ENCODE data around the gene CADPS2. TPM values are rescaled to one million over a fixed set of nuclear protein-coding genes. Genes with fewer than 3 reads are reported as not detected.

Gene CADPS2
- total RNA-seq, 2 experiments from 2014 or later: not detected

- H3K4me1 ChIP-seq (ENCODE audit: insufficient read depth, low read length): no peaks in the 10 kb centered on the region
- no peaks in the 10 kb centered on the region for H3K36me3 Mint-ChIP-seq (ENCODE audit: low read depth)
- H3K27ac ChIP-seq (ENCODE audit: low read depth in 1 of 2, low read length in 2 of 2): no peak overlapping the region
- no peaks in the 10 kb centered on the region for H3K36me3 ChIP-seq (ENCODE audit: insufficient read depth, low read length)
- H3K27ac Mint-ChIP-seq: no peak overlapping the region
- H3K4me1 Mint-ChIP-seq (ENCODE audit: low read depth): no peaks in the 10 kb centered on the region
- no peak for TF ChIP-seq CTCF (IDR thresholded peaks at IDR 0.05)
- H3K27me3 ChIP-seq (ENCODE audit: control insufficient read depth in 1 of 2, insufficient read depth in 2 of 2, low read length in 2 of 2): no peaks in the 10 kb centered on the region
- peaks cover 0 to 8% of the 10 kb centered on the region in 2 experiments for H3K9me3 ChIP-seq (ENCODE audit: control insufficient read depth in 1 of 2, insufficient read depth in 1 of 2, low read length in 2 of 2)
- intact Hi-C loops (cut with DNase I, micrococcal nuclease): no loop called here
- ChIA-PET POLR2A (no interaction called here), CTCF (no interaction called here)
- H3K9me3 Mint-ChIP-seq: peaks cover 10% of the 10 kb centered on the region
- H3K4me3 Mint-ChIP-seq: no peak overlapping the region
- H3K4me3 ChIP-seq (ENCODE audit: low read length): no peak overlapping the region
- ATAC-seq (ENCODE audit: poor library complexity) (no peak), DNase-seq (no peak)
- H3K27me3 Mint-ChIP-seq: no peaks in the 10 kb centered on the region
These were observed 21.4 kb downstream of the CADPS2 start for GRCh38 chr7:122864838-122865237.

- no peaks in the 10 kb centered on the region for H3K27me3 ChIP-seq (ENCODE audit: control insufficient read depth in 1 of 2, insufficient read depth in 2 of 2, low read length in 2 of 2)
- ChIA-PET POLR2A (no interaction called here), CTCF (no interaction called here)
- Mint-ChIP-seq H3K27me3 (no peaks in the 10 kb centered on the region), H3K4me3 (no peak overlapping the region), H3K9me3 (peaks cover 10% of the 10 kb centered on the region), H3K36me3 (ENCODE audit: low read depth) (no peaks in the 10 kb centered on the region), H3K4me1 (ENCODE audit: low read depth) (no peaks in the 10 kb centered on the region), H3K27ac (no peak overlapping the region)
- ATAC-seq (ENCODE audit: poor library complexity) (no peak), DNase-seq (no peak)
- intact Hi-C loops (cut with DNase I, micrococcal nuclease): no loop called here
- H3K4me1 ChIP-seq (ENCODE audit: insufficient read depth, low read length): no peaks in the 10 kb centered on the region
- TF ChIP-seq CTCF (IDR thresholded peaks at IDR 0.05): no peak
- no peaks in the 10 kb centered on the region for H3K9me3 ChIP-seq (ENCODE audit: control insufficient read depth in 1 of 2, insufficient read depth in 1 of 2, low read length in 2 of 2)
- H3K27ac ChIP-seq (ENCODE audit: low read depth in 1 of 2, low read length in 2 of 2): no peak overlapping the region
- H3K36me3 ChIP-seq (ENCODE audit: insufficient read depth, low read length): no peaks in the 10 kb centered on the region
- no peak overlapping the region for H3K4me3 ChIP-seq (ENCODE audit: low read length)
These were observed 22.2 kb downstream of the CADPS2 start for GRCh38 chr7:122864016-122864415.

- Histone ChIP-seq H3K4me3 (ENCODE audit: low read length) (no peak overlapping the region), H3K36me3 (ENCODE audit: insufficient read depth, low read length) (no peaks in the 10 kb centered on the region), H3K27ac (ENCODE audit: low read depth in 1 of 2, low read length in 2 of 2) (no peak overlapping the region), H3K4me1 (ENCODE audit: insufficient read depth, low read length) (no peaks in the 10 kb centered on the region), H3K27me3 (ENCODE audit: control insufficient read depth in 1 of 2, insufficient read depth in 2 of 2, low read length in 2 of 2) (no peaks in the 10 kb centered on the region), H3K9me3 (ENCODE audit: control insufficient read depth in 1 of 2, insufficient read depth in 1 of 2, low read length in 2 of 2) (peaks cover 0 to 4% of the 10 kb centered on the region in 2 experiments)
- H3K9me3 Mint-ChIP-seq: peaks cover 2% of the 10 kb centered on the region
- H3K4me3 Mint-ChIP-seq: no peak overlapping the region
- no peaks in the 10 kb centered on the region for H3K4me1 Mint-ChIP-seq (ENCODE audit: low read depth)
- CTCF ChIA-PET: no interaction called here
- ATAC-seq (ENCODE audit: poor library complexity) (no peak), DNase-seq (no peak)
- H3K27me3 Mint-ChIP-seq: no peaks in the 10 kb centered on the region
- intact Hi-C loops (cut with DNase I, micrococcal nuclease): no loop called here
- POLR2A ChIA-PET: no interaction called here
- no peaks in the 10 kb centered on the region for H3K36me3 Mint-ChIP-seq (ENCODE audit: low read depth)
- no peak for TF ChIP-seq CTCF (IDR thresholded peaks at IDR 0.05)
- no peak overlapping the region for H3K27ac Mint-ChIP-seq
These were observed 27.9 kb downstream of the CADPS2 start for GRCh38 chr7:122858320-122858719.

All from CD4-positive, alpha-beta T cell (primary cell).